NT2/D1 (cell line): ENCODE measurements around the gene TNS2.

Experiments
- SUZ12 ChIP-seq: IDR thresholded peaks from 2 replicates; pipeline ENCODE4 v1.6.1; 2011; ENCODE audit not compliant: insufficient read length, insufficient read depth; ENCODE audit errors: extremely low read depth
- YY1 ChIP-seq: IDR thresholded peaks from 2 replicates; pipeline ENCODE4 v1.6.1; 2011; ENCODE audit not compliant: insufficient read length, insufficient read depth
- ZNF274 ChIP-seq: IDR thresholded peaks from 2 replicates; pipeline ENCODE4 v1.6.1; 2011; ENCODE audit warnings: mild to moderate bottlenecking, low read depth, low read length

- no peak for TF ChIP-seq SUZ12
- no peak for TF ChIP-seq ZNF274
- no peak for TF ChIP-seq YY1
Measured at GRCh38 chr12:53076461-53076860, 26.6 kb downstream of the TNS2 start.
